ENCODE results near the gene EPB41L4B. TPM values are rescaled to one million over a fixed set of nuclear protein-coding genes. Genes with fewer than 3 reads are reported as not detected.

EPB41L4B gene
- total and polyA plus RNA-seq, 2 experiments from 2014 or later, result 11.0 to 32.2 TPM

DNA sequence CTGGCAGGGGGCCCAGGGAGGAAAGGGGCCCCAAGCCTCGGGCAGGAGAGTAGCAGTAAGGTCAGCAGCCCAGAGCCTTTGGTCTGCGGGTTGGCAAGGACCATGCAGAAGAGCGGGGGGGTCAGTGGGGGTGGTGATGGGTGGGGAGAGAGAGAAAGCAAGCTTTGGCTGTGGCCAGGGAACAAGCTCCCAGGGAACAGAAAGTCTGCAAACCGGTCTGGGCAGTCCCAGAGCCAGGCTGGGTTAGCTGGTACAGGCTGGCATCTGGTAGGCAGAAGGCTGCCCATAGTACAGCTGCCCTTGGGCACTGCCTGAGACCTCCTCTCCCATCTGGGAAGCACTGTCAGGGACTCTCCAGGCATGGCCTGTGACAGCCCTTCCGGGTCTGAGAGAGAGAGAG, 10.5 kb upstream of the EPB41L4B start (continued):
- TF ChIP-seq, protein P1, sequence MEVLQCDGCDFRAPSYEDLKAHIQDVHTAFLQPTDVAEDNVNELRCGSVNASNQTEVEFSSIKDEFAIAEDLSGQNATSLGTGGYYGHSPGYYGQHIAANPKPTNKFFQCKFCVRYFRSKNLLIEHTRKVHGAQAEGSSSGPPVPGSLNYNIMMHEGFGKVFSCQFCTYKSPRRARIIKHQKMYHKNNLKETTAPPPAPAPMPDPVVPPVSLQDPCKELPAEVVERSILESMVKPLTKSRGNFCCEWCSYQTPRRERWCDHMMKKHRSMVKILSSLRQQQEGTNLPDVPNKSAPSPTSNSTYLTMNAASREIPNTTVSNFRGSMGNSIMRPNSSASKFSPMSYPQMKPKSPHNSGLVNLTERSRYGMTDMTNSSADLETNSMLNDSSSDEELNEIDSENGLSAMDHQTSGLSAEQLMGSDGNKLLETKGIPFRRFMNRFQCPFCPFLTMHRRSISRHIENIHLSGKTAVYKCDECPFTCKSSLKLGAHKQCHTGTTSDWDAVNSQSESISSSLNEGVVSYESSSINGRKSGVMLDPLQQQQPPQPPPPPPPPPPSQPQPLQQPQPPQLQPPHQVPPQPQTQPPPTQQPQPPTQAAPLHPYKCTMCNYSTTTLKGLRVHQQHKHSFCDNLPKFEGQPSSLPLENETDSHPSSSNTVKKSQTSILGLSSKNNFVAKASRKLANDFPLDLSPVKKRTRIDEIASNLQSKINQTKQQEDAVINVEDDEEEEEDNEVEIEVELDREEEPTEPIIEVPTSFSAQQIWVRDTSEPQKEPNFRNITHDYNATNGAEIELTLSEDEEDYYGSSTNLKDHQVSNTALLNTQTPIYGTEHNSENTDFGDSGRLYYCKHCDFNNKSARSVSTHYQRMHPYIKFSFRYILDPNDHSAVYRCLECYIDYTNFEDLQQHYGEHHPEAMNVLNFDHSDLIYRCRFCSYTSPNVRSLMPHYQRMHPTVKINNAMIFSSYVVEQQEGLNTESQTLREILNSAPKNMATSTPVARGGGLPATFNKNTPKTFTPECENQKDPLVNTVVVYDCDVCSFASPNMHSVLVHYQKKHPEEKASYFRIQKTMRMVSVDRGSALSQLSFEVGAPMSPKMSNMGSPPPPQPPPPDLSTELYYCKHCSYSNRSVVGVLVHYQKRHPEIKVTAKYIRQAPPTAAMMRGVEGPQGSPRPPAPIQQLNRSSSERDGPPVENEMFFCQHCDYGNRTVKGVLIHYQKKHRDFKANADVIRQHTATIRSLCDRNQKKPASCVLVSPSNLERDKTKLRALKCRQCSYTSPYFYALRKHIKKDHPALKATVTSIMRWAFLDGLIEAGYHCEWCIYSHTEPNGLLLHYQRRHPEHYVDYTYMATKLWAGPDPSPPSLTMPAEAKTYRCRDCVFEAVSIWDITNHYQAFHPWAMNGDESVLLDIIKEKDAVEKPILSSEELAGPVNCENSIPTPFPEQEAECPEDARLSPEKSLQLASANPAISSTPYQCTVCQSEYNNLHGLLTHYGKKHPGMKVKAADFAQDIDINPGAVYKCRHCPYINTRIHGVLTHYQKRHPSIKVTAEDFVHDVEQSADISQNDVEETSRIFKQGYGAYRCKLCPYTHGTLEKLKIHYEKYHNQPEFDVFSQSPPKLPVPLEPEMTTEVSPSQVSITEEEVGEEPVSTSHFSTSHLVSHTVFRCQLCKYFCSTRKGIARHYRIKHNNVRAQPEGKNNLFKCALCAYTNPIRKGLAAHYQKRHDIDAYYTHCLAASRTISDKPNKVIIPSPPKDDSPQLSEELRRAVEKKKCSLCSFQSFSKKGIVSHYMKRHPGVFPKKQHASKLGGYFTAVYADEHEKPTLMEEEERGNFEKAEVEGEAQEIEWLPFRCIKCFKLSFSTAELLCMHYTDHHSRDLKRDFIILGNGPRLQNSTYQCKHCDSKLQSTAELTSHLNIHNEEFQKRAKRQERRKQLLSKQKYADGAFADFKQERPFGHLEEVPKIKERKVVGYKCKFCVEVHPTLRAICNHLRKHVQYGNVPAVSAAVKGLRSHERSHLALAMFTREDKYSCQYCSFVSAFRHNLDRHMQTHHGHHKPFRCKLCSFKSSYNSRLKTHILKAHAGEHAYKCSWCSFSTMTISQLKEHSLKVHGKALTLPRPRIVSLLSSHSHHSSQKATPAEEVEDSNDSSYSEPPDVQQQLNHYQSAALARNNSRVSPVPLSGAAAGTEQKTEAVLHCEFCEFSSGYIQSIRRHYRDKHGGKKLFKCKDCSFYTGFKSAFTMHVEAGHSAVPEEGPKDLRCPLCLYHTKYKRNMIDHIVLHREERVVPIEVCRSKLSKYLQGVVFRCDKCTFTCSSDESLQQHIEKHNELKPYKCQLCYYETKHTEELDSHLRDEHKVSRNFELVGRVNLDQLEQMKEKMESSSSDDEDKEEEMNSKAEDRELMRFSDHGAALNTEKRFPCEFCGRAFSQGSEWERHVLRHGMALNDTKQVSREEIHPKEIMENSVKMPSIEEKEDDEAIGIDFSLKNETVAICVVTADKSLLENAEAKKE (CRISPR knock-in tag; IDR thresholded peaks at IDR 0.05), result no peak

DNA sequence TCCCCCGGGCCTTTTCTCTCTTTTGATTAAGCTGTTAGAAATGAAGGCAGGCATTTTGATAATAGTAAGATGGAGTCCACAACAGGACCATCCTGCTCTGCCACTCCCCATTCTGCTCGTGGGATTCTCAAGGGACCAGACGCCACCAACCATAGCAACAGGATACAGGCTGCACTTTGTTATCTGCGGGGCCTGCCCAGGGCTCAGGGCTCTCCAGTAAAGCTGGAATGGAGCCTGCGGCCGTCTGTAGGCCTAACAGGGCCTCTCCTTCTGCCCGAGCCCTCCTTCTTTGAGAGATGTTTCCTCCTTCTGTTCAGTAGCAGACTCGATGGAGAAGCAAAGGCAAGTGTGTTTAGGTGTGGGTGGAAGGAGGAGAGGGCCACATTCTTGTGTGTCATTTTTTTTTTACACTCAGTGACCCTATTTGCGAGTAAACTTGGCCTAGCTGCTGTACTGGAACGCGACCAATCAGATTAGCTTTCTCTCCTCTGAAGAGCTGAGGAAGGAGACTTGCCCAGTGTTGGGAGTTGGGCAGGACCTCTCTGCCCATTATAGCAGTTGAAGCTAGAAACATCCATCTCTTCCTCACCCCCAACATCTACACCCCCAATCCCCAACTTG, 8.9 kb upstream of the EPB41L4B start:
- no peaks in the 10 kb centered on the region for H3F3A ChIP-seq (replicated peaks; ENCODE audit: low read depth)
- H3K79me2 ChIP-seq (replicated peaks; ENCODE audit: insufficient read depth), result no peaks in the 10 kb centered on the region
- no peak overlapping the region for H3K4me3 ChIP-seq
- Mint-ChIP-seq H3K27ac (no peak overlapping the region), H3K9me3 (no peaks in the 10 kb centered on the region), H3K4me3 (no peak overlapping the region), H3K27me3 (ENCODE audit: insufficient read depth, low read depth, poor library complexity) (peaks cover 7% of the 10 kb centered on the region), H3K36me3 (ENCODE audit: low read depth) (no peaks in the 10 kb centered on the region), H3K4me1 (peaks cover 19% of the 10 kb centered on the region)
- DNase-seq (ENCODE audit: low spot score), result peak; percentile 38
- H2AFZ ChIP-seq, result peak overlapping the region; percentile 94
- no peak overlapping the region for H3K27ac ChIP-seq (ENCODE audit: low read depth)
- no peaks in the 10 kb centered on the region for H3K36me3 ChIP-seq (ENCODE audit: insufficient read depth)
- H3K9me2 ChIP-seq (ENCODE audit: insufficient read depth), result peaks cover 3% of the 10 kb centered on the region; the same call in 1 of the 2 replicates
- H3K4me2 ChIP-seq, result no peak overlapping the region
- peak; percentile 68 for ATAC-seq
- no peaks in the 10 kb centered on the region for H3K27me3 ChIP-seq (ENCODE audit: insufficient read depth)
- peaks cover 8% of the 10 kb centered on the region; the same call in 1 of the 2 replicates for H3K4me1 ChIP-seq (ENCODE audit: insufficient read depth)
- TF ChIP-seq EZH2phosphoT487 (IDR thresholded peaks at IDR 0.05; ENCODE audit: unreplicated experiment), result no peak
- no peak for TF ChIP-seq NANOG (IDR thresholded peaks at IDR 0.05; ENCODE audit: borderline replicate concordance)
- TF ChIP-seq POLR2AphosphoS5 (IDR thresholded peaks at IDR 0.05; ENCODE audit: low read depth), result no peak
- TF ChIP-seq ZNF331 (CRISPR knock-in tag; IDR thresholded peaks at IDR 0.05; ENCODE audit: low read depth), result no peak
- no peak for TF ChIP-seq ZNF114 (CRISPR knock-in tag; IDR thresholded peaks at IDR 0.05)
- TF ChIP-seq, protein P2, sequence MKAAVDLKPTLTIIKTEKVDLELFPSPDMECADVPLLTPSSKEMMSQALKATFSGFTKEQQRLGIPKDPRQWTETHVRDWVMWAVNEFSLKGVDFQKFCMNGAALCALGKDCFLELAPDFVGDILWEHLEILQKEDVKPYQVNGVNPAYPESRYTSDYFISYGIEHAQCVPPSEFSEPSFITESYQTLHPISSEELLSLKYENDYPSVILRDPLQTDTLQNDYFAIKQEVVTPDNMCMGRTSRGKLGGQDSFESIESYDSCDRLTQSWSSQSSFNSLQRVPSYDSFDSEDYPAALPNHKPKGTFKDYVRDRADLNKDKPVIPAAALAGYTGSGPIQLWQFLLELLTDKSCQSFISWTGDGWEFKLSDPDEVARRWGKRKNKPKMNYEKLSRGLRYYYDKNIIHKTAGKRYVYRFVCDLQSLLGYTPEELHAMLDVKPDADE (IDR thresholded peaks at IDR 0.05), result no peak
- TF ChIP-seq STAT1 (IDR thresholded peaks at IDR 0.05; ENCODE audit: unreplicated experiment), result no peak
- H4K20me1 ChIP-seq (replicated peaks; ENCODE audit: insufficient read depth), result no peaks in the 10 kb centered on the region
